HepG2 (cell line): ENCODE data around the gene CBFA2T2. TPM values are rescaled to one million over a fixed set of nuclear protein-coding genes. Genes with fewer than 3 reads are reported as not detected.
A peak's percentile ranks its signal among the peaks of the same experiment; 100 is the strongest.

Experiments
- ATM ChIP-seq: fragments of 450-650 bp; IDR thresholded peaks from 2 replicates; pipeline ENCODE4 v1.7.1; 2017; ENCODE audit warnings: mild to moderate bottlenecking, borderline replicate concordance
- EED ChIP-seq: sonication (generic); formaldehyde crosslinking; IDR thresholded peaks from 2 replicates; pipeline ENCODE4 v1.5.0; 2020; ENCODE audit warnings: mild to moderate bottlenecking, missing genetic modification reagents
- EZH2 ChIP-seq: conservative IDR thresholded peaks from 2 replicates; pipeline ENCODE4 v1.6.1; 2012; ENCODE audit warnings: mild to moderate bottlenecking, low read depth, low read length, moderate library complexity
- GTF2F1 ChIP-seq: fragments of 150-350 bp; IDR thresholded peaks from 2 replicates; pipeline ENCODE4 v1.6.1; 2014; ENCODE audit warnings: low read length
- GTF3A ChIP-seq: sonication (generic); formaldehyde crosslinking; conservative IDR thresholded peaks from 2 replicates; pipeline ENCODE4 v1.4.0; 2020; ENCODE audit warnings: mild to moderate bottlenecking, missing genetic modification reagents
- MTA3 ChIP-seq: sonication (generic); formaldehyde crosslinking; IDR thresholded peaks from 2 replicates; pipeline ENCODE4 v1.4.0; 2020; ENCODE audit warnings: missing genetic modification reagents
- ZC3H4 ChIP-seq: sonication (generic); formaldehyde crosslinking; IDR thresholded peaks from 2 replicates; pipeline ENCODE4 v1.4.0; 2020; ENCODE audit warnings: missing genetic modification reagents, borderline replicate concordance
- ZFX ChIP-seq: sonication (generic); formaldehyde crosslinking; IDR thresholded peaks from 2 replicates; pipeline ENCODE4 v1.4.0; 2020; ENCODE audit warnings: mild to moderate bottlenecking, low read depth, missing genetic modification reagents, moderate library complexity
- ZNF143 ChIP-seq: sonication (generic); formaldehyde crosslinking; IDR thresholded peaks from 2 replicates; pipeline ENCODE4 v1.4.0; 2020; ENCODE audit warnings: missing genetic modification reagents
- ZNF234 ChIP-seq: sonication (generic); formaldehyde crosslinking; conservative IDR thresholded peaks from 2 replicates; pipeline ENCODE4 v1.5.1; 2020; ENCODE audit warnings: mild to moderate bottlenecking, missing genetic modification reagents
- ZNF251 ChIP-seq: sonication (generic); formaldehyde crosslinking; IDR thresholded peaks from 2 replicates; pipeline ENCODE4 v1.9.0; 2021; ENCODE audit warnings: mild to moderate bottlenecking, missing genetic modification reagents
- ZNF292 ChIP-seq: sonication (generic); formaldehyde crosslinking; IDR thresholded peaks from 2 replicates; pipeline ENCODE4 v1.8.1; 2022; ENCODE audit warnings: mild to moderate bottlenecking, low read depth, missing genetic modification reagents, borderline replicate concordance
- ZNF333 ChIP-seq: sonication (generic); formaldehyde crosslinking; IDR thresholded peaks from 2 replicates; pipeline ENCODE4 v1.4.0; 2020; ENCODE audit warnings: mild to moderate bottlenecking, missing genetic modification reagents, borderline replicate concordance
- ZNF33A ChIP-seq: sonication (generic); formaldehyde crosslinking; IDR thresholded peaks from 2 replicates; pipeline ENCODE4 v1.5.1; 2020; ENCODE audit warnings: missing genetic modification reagents, mild to moderate bottlenecking, moderate library complexity, borderline replicate concordance
- ZNF737 ChIP-seq: sonication (generic); formaldehyde crosslinking; IDR thresholded peaks from 2 replicates; pipeline ENCODE4 v1.5.0; 2020; ENCODE audit warnings: missing genetic modification reagents, mild to moderate bottlenecking, borderline replicate concordance
- ZNF781 ChIP-seq: sonication (generic); formaldehyde crosslinking; IDR thresholded peaks from 2 replicates; pipeline ENCODE4 v1.5.1; 2020; ENCODE audit warnings: borderline replicate concordance, mild to moderate bottlenecking, missing genetic modification reagents; ENCODE audit errors: not compliant biosample characterization
- ZNF790 ChIP-seq: sonication (generic); formaldehyde crosslinking; IDR thresholded peaks from 2 replicates; pipeline ENCODE4 v1.8.0; 2022; ENCODE audit warnings: missing genetic modification reagents, mild to moderate bottlenecking, borderline replicate concordance
- ZNF83 ChIP-seq: sonication (generic); formaldehyde crosslinking; IDR thresholded peaks from 2 replicates; pipeline ENCODE4 v1.4.0; 2020; ENCODE audit warnings: missing genetic modification reagents, mild to moderate bottlenecking, borderline replicate concordance
- polyA plus RNA-seq, 8 experiments: library from polyadenylated mRNA; depleted of rRNA in 3 of 8; stranded (reverse) in 7 of 8; unstranded in 1 of 8; fragments of >200 nt; fragmentation: Illumina TruSeq in 4 of 8; extraction: Trizol in 4 of 8; gene quantifications; 2 replicates each; pipeline versions ENCODE4 v1.2.1 to v1.2.3, GENCODE V29; 2011 to 2016; ENCODE audit warnings: low read depth in 4 of 8, missing spikeins in 1 of 8, mixed read lengths in 1 of 8; ENCODE audit not compliant: insufficient read depth in 1 of 8
- total RNA-seq, 5 experiments: library from RNA; depleted of rRNA; stranded (reverse); fragments of >200 nt; fragmentation: Illumina TruSeq; extraction: Trizol; gene quantifications; 2 replicates each; pipeline ENCODE4 v1.2.3, GENCODE V29; 2016; ENCODE audit warnings: low read depth in 1 of 5
- TF ChIP-seq, protein P1 (sequence below): sonication (generic); formaldehyde crosslinking; IDR thresholded peaks from 2 replicates; pipeline ENCODE4 v1.4.0; 2020; ENCODE audit warnings: missing genetic modification reagents
- TF ChIP-seq, protein P2 (sequence below): sonication (generic); formaldehyde crosslinking; IDR thresholded peaks from 2 replicates; pipeline ENCODE4 v1.4.0; 2020; ENCODE audit warnings: missing genetic modification reagents
- TF ChIP-seq, protein P3 (sequence below): sonication (generic); formaldehyde crosslinking; IDR thresholded peaks from 2 replicates; pipeline ENCODE4 v1.5.0; 2020; ENCODE audit warnings: missing genetic modification reagents, mild to moderate bottlenecking, borderline replicate concordance
- TF ChIP-seq, protein P4 (sequence below): sonication (generic); formaldehyde crosslinking; IDR thresholded peaks from 2 replicates; pipeline ENCODE4 v1.5.1; 2020; ENCODE audit warnings: mild to moderate bottlenecking, missing genetic modification reagents, moderate library complexity

The CBFA2T2 gene
- total and polyA plus RNA-seq, 2 of the 13 experiments (the other 11 are each of a cell fraction or from before 2014, with no cell fraction given), result 6.3 to 21.2 TPM

DNA sequence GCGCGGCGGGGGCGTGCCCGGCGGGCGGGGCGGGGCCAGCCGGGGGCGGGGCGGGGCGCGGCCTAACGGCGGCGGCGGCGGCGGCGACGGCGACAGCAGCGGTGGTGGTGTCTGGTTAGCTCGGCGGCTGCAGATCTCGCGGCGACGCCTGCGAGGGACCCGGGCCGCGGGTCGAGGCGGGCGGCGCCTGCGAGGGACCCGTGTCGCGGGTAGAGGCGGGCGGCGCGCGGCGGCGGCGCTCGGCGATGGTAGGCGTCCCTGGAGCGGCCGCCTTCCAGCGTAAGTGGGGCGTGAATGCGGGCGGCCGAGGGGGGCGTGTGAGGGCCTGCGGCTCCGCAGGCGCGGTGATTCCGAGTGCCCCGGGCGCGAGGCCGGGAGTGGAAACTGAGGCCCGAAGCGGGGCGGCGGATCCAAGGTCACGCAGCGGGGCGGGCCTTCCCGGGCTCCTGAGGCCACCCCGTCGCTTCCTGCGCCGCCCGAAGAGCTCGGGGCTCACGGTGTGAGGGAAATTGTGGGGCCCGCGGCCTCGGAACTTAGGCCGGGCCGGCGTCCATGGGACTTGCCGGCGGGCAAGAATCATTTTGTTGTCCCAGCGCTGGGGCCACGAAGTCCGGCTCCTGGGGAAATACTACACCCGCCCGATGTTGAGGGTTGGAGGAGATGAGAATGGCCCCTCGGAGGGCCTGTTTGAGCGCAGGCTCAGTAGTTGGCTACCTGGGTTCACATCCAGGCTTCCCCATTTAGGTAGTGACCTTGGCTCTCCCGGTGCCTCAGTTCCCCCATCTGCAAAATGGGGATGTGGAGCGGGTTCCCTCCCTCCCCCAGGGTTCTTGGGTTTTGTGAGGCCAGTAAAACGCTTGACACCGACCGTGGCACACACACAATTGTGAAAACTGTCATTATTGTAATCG, at the start of gene CBFA2T2 (continued):
- TF ChIP-seq ZNF143 (CRISPR knock-in tag) (no peak), ZNF790 (CRISPR knock-in tag) (no peak; the same call in 1 of the 2 replicates), ZNF737 (CRISPR knock-in tag) (no peak), ZC3H4 (CRISPR knock-in tag) (no peak), ATM (no peak), ZNF83 (CRISPR knock-in tag) (0 out of 2 replicates have a peak, but pooled peaks have one; percentile 91), ZNF333 (CRISPR knock-in tag) (peak; percentile 87; the same call in 1 of the 2 replicates), ZNF251 (CRISPR knock-in tag) (0 out of 2 replicates have a peak, but pooled peaks have one; percentile 73), MTA3 (CRISPR knock-in tag) (no peak), ZNF781 (CRISPR knock-in tag) (no peak), ZNF33A (CRISPR knock-in tag) (peak; percentile 71; the same call in 1 of the 2 replicates), ZFX (CRISPR knock-in tag) (peak; percentile 93), EZH2 (no peak), ZNF292 (CRISPR knock-in tag) (0 out of 2 replicates have a peak, but pooled peaks have one; percentile 13), ZNF234 (CRISPR knock-in tag) (no peak; the same call in 1 of the 2 replicates), GTF2F1 (no peak), EED (CRISPR knock-in tag) (peak; percentile 91; the same call in 1 of the 2 replicates), GTF3A (CRISPR knock-in tag) (no peak)
- TF ChIP-seq, protein P1, sequence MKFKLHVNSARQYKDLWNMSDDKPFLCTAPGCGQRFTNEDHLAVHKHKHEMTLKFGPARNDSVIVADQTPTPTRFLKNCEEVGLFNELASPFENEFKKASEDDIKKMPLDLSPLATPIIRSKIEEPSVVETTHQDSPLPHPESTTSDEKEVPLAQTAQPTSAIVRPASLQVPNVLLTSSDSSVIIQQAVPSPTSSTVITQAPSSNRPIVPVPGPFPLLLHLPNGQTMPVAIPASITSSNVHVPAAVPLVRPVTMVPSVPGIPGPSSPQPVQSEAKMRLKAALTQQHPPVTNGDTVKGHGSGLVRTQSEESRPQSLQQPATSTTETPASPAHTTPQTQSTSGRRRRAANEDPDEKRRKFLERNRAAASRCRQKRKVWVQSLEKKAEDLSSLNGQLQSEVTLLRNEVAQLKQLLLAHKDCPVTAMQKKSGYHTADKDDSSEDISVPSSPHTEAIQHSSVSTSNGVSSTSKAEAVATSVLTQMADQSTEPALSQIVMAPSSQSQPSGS (CRISPR knock-in tag), result peak; percentile 6; the same call in 1 of the 2 replicates
- TF ChIP-seq, protein P2, sequence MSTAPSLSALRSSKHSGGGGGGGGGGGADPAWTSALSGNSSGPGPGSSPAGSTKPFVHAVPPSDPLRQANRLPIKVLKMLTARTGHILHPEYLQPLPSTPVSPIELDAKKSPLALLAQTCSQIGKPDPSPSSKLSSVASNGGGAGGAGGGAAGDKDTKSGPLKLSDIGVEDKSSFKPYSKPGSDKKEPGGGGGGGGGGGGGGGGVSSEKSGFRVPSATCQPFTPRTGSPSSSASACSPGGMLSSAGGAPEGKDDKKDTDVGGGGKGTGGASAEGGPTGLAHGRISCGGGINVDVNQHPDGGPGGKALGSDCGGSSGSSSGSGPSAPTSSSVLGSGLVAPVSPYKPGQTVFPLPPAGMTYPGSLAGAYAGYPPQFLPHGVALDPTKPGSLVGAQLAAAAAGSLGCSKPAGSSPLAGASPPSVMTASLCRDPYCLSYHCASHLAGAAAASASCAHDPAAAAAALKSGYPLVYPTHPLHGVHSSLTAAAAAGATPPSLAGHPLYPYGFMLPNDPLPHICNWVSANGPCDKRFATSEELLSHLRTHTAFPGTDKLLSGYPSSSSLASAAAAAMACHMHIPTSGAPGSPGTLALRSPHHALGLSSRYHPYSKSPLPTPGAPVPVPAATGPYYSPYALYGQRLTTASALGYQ (CRISPR knock-in tag), result peak; percentile 29; the same call in 1 of the 2 replicates
- TF ChIP-seq, protein P3, sequence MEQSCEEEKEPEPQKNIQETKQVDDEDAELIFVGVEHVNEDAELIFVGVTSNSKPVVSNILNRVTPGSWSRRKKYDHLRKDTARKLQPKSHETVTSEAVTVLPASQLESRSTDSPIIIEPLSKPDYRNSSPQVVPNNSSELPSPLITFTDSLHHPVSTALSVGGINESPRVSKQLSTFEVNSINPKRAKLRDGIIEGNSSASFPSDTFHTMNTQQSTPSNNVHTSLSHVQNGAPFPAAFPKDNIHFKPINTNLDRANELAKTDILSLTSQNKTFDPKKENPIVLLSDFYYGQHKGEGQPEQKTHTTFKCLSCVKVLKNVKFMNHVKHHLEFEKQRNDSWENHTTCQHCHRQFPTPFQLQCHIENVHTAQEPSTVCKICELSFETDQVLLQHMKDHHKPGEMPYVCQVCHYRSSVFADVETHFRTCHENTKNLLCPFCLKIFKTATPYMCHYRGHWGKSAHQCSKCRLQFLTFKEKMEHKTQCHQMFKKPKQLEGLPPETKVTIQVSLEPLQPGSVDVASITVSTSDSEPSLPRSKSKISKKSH, result peak; percentile 89
- TF ChIP-seq, protein P4, sequence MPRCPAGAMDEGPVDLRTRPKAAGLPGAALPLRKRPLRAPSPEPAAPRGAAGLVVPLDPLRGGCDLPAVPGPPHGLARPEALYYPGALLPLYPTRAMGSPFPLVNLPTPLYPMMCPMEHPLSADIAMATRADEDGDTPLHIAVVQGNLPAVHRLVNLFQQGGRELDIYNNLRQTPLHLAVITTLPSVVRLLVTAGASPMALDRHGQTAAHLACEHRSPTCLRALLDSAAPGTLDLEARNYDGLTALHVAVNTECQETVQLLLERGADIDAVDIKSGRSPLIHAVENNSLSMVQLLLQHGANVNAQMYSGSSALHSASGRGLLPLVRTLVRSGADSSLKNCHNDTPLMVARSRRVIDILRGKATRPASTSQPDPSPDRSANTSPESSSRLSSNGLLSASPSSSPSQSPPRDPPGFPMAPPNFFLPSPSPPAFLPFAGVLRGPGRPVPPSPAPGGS (CRISPR knock-in tag), result peak; percentile 91
